ENCODE measurements around the gene CHST12. TPM values are rescaled to one million over a fixed set of nuclear protein-coding genes. Genes with fewer than 3 reads are reported as not detected.

The CHST12 gene
- total RNA-seq, 1 experiment from 2014 or later: 0.82 TPM

GRCh38 chr7:2431260-2431867 lies 28.0 kb downstream of the CHST12 start:
- no peaks in the 10 kb centered on the region for H3K36me3 ChIP-seq (ENCODE audit: insufficient read depth, low read length)
- no peak overlapping the region for H3K4me3 ChIP-seq (ENCODE audit: low read length)
- H3K79me2 ChIP-seq (ENCODE audit: low read length): no peaks in the 10 kb centered on the region
- no peaks in the 10 kb centered on the region for H3K27me3 ChIP-seq (ENCODE audit: low read length)
- no peaks in the 10 kb centered on the region for H3K4me1 ChIP-seq (ENCODE audit: low read length)
- no peak overlapping the region for H3K9ac ChIP-seq (ENCODE audit: low read length)
- H2AFZ ChIP-seq (ENCODE audit: low read length): no peak overlapping the region
- DNase-seq: peak; percentile 77
- no peak overlapping the region for H3K27ac ChIP-seq (ENCODE audit: low read length)
- no peaks in the 10 kb centered on the region for H4K20me1 ChIP-seq (ENCODE audit: insufficient read depth, low read depth, low read length)
- H3K4me2 ChIP-seq (ENCODE audit: low read depth, low read length, poor library complexity, severe bottlenecking): no peak overlapping the region
- no peaks in the 10 kb centered on the region for H3K9me2 ChIP-seq (replicated peaks; ENCODE audit: insufficient read depth, low read length)
- no peaks in the 10 kb centered on the region for H3K9me3 ChIP-seq (ENCODE audit: low read length)

- DNase-seq: no peak
- Histone ChIP-seq H3K4me1 (ENCODE audit: low read length) (no peaks in the 10 kb centered on the region), H3K79me2 (ENCODE audit: low read length) (no peaks in the 10 kb centered on the region), H3K9me3 (ENCODE audit: low read length) (no peaks in the 10 kb centered on the region), H3K9me2 (replicated peaks; ENCODE audit: insufficient read depth, low read length) (no peaks in the 10 kb centered on the region), H3K4me3 (ENCODE audit: low read length) (no peak overlapping the region), H3K4me2 (ENCODE audit: low read depth, low read length, poor library complexity, severe bottlenecking) (no peak overlapping the region), H3K27me3 (ENCODE audit: low read length) (no peaks in the 10 kb centered on the region), H3K9ac (ENCODE audit: low read length) (no peak overlapping the region), H2AFZ (ENCODE audit: low read length) (no peak overlapping the region), H4K20me1 (ENCODE audit: insufficient read depth, low read depth, low read length) (no peaks in the 10 kb centered on the region), H3K36me3 (ENCODE audit: insufficient read depth, low read length) (no peaks in the 10 kb centered on the region), H3K27ac (ENCODE audit: low read length) (no peak overlapping the region)
Observed at GRCh38 chr7:2432910-2433712, 29.7 kb downstream of the CHST12 start.

GRCh38 chr7:2433713-2434550 lies 30.5 kb downstream of the CHST12 start:
- H3K36me3 ChIP-seq (ENCODE audit: insufficient read depth, low read length): no peaks in the 10 kb centered on the region
- no peaks in the 10 kb centered on the region for H4K20me1 ChIP-seq (ENCODE audit: insufficient read depth, low read depth, low read length)
- H3K9ac ChIP-seq (ENCODE audit: low read length): no peak overlapping the region
- H3K27me3 ChIP-seq (ENCODE audit: low read length): no peaks in the 10 kb centered on the region
- H3K79me2 ChIP-seq (ENCODE audit: low read length): no peaks in the 10 kb centered on the region
- no peaks in the 10 kb centered on the region for H3K9me3 ChIP-seq (ENCODE audit: low read length)
- H3K27ac ChIP-seq (ENCODE audit: low read length): no peak overlapping the region
- DNase-seq: no peak
- no peak overlapping the region for H3K4me2 ChIP-seq (ENCODE audit: low read depth, low read length, poor library complexity, severe bottlenecking)
- H3K4me1 ChIP-seq (ENCODE audit: low read length): no peaks in the 10 kb centered on the region
- no peaks in the 10 kb centered on the region for H3K9me2 ChIP-seq (replicated peaks; ENCODE audit: insufficient read depth, low read length)
- no peak overlapping the region for H2AFZ ChIP-seq (ENCODE audit: low read length)
- H3K4me3 ChIP-seq (ENCODE audit: low read length): no peak overlapping the region

- Histone ChIP-seq H3K27ac (ENCODE audit: low read length) (no peak overlapping the region), H2AFZ (ENCODE audit: low read length) (no peak overlapping the region), H3K4me2 (ENCODE audit: low read depth, low read length, poor library complexity, severe bottlenecking) (no peak overlapping the region), H3K4me1 (ENCODE audit: low read length) (no peaks in the 10 kb centered on the region), H3K9ac (ENCODE audit: low read length) (no peak overlapping the region), H3K79me2 (ENCODE audit: low read length) (no peaks in the 10 kb centered on the region), H3K27me3 (ENCODE audit: low read length) (no peaks in the 10 kb centered on the region), H4K20me1 (ENCODE audit: insufficient read depth, low read depth, low read length) (no peaks in the 10 kb centered on the region), H3K9me2 (replicated peaks; ENCODE audit: insufficient read depth, low read length) (no peaks in the 10 kb centered on the region), H3K4me3 (ENCODE audit: low read length) (no peak overlapping the region), H3K36me3 (ENCODE audit: insufficient read depth, low read length) (no peaks in the 10 kb centered on the region), H3K9me3 (ENCODE audit: low read length) (no peaks in the 10 kb centered on the region)
- no peak for DNase-seq
Observed at GRCh38 chr7:2435146-2435545, 31.7 kb downstream of the CHST12 start.

DNA sequence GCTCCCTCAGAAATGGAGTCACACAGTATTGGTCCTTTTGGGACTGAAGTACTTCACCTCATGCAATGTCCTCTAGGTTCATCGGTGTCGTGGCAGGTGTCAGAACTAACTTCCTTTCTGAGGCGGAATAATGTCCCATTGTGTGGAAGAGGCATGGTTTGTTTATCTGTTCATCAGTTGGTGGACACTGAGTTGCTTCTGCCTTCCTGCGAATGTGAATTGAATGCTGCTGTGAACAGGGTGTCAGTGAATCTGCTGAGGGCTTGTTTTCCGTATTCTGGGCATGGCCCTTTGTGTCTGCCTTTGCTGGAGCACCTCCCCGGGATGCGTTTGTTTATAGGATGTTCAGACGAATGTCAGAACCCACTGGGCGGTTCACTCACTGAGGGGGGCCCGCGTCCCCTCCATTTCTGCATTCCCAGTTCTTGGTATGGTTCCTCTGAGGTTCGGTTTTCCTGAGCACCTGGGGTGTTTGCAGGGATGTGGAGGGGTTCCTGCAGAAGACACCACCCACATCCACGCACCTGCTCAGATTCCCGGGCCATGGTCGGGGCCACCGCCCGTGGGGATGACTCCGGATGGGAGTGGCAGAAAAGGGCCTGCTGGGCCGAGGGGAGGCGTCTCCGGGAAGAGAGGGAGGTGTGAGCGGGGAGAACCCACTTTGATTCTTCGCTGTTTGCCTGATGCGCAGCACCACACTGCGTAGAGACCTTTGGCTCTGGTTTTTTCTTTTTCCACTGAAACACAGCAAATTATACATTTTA lies 33.1 kb downstream of the CHST12 start:
- H3K27ac ChIP-seq (ENCODE audit: low read length): no peak overlapping the region
- no peaks in the 10 kb centered on the region for H4K20me1 ChIP-seq (ENCODE audit: insufficient read depth, low read depth, low read length)
- no peak overlapping the region for H3K4me2 ChIP-seq (ENCODE audit: low read depth, low read length, poor library complexity, severe bottlenecking)
- H2AFZ ChIP-seq (ENCODE audit: low read length): no peak overlapping the region
- no peaks in the 10 kb centered on the region for H3K9me3 ChIP-seq (ENCODE audit: low read length)
- H3K36me3 ChIP-seq (ENCODE audit: insufficient read depth, low read length): no peaks in the 10 kb centered on the region
- H3K9ac ChIP-seq (ENCODE audit: low read length): no peak overlapping the region
- DNase-seq: no peak
- no peak overlapping the region for H3K4me3 ChIP-seq (ENCODE audit: low read length)
- no peaks in the 10 kb centered on the region for H3K9me2 ChIP-seq (replicated peaks; ENCODE audit: insufficient read depth, low read length)
- H3K79me2 ChIP-seq (ENCODE audit: low read length): no peaks in the 10 kb centered on the region
- H3K27me3 ChIP-seq (ENCODE audit: low read length): no peaks in the 10 kb centered on the region
- no peaks in the 10 kb centered on the region for H3K4me1 ChIP-seq (ENCODE audit: low read length)

- no peak overlapping the region for H3K4me2 ChIP-seq (ENCODE audit: low read depth, low read length, poor library complexity, severe bottlenecking)
Observed at GRCh38 chr7:2437136-2437535, 33.7 kb downstream of the CHST12 start.

DNA sequence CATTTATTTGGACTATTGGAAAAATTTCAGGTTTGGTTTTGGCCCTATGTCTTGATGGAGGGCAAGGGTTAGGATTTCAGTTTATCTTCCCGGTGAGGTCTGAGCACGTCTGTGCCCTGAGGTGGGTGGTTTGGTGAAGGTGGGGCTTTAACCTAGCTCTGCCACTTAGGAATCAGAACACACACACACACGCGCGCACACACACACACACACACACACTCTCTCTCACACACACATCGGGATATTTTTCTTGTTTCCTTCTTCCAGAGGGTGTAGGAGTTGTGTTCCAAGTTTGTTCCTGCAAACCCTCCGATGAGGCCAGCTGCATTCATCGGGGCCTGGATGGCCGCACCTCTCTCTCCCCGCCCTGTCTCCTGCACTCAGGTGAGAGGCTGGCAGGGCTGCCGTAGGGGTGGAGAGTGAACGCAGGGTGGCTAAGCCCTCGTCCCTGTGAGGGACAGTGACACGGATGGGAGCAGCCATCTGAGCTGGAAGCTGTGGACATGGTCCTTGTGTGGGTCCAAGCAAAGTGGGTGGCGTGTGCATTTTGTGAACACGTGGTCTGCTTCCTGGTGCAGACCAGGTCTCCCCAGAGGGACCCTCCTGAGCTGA lies 34.2 kb downstream of the CHST12 start:
- no peak overlapping the region for H3K9ac ChIP-seq (ENCODE audit: low read length)
- H3K4me2 ChIP-seq (ENCODE audit: low read depth, low read length, poor library complexity, severe bottlenecking): no peak overlapping the region
- H3K4me1 ChIP-seq (ENCODE audit: low read length): no peaks in the 10 kb centered on the region
- no peak overlapping the region for H3K27ac ChIP-seq (ENCODE audit: low read length)
- no peak overlapping the region for H3K4me3 ChIP-seq (ENCODE audit: low read length)
- no peaks in the 10 kb centered on the region for H4K20me1 ChIP-seq (ENCODE audit: insufficient read depth, low read depth, low read length)
- no peaks in the 10 kb centered on the region for H3K27me3 ChIP-seq (ENCODE audit: low read length)
- no peaks in the 10 kb centered on the region for H3K79me2 ChIP-seq (ENCODE audit: low read length)
- DNase-seq: no peak
- no peaks in the 10 kb centered on the region for H3K9me3 ChIP-seq (ENCODE audit: low read length)
- no peaks in the 10 kb centered on the region for H3K9me2 ChIP-seq (replicated peaks; ENCODE audit: insufficient read depth, low read length)
- H2AFZ ChIP-seq (ENCODE audit: low read length): no peak overlapping the region
- no peaks in the 10 kb centered on the region for H3K36me3 ChIP-seq (ENCODE audit: insufficient read depth, low read length)

More at GRCh38 chr7:2437136-2437535, 33.7 kb downstream of the CHST12 start:
- no peak overlapping the region for H3K4me3 ChIP-seq (ENCODE audit: low read length)
- no peaks in the 10 kb centered on the region for H3K9me2 ChIP-seq (replicated peaks; ENCODE audit: insufficient read depth, low read length)
- no peak overlapping the region for H3K9ac ChIP-seq (ENCODE audit: low read length)
- H2AFZ ChIP-seq (ENCODE audit: low read length): no peak overlapping the region
- no peaks in the 10 kb centered on the region for H3K79me2 ChIP-seq (ENCODE audit: low read length)
- no peak for DNase-seq
- no peaks in the 10 kb centered on the region for H3K36me3 ChIP-seq (ENCODE audit: insufficient read depth, low read length)
- no peaks in the 10 kb centered on the region for H3K4me1 ChIP-seq (ENCODE audit: low read length)
- no peak overlapping the region for H3K27ac ChIP-seq (ENCODE audit: low read length)
- no peaks in the 10 kb centered on the region for H4K20me1 ChIP-seq (ENCODE audit: insufficient read depth, low read depth, low read length)
- H3K27me3 ChIP-seq (ENCODE audit: low read length): no peaks in the 10 kb centered on the region
- H3K9me3 ChIP-seq (ENCODE audit: low read length): no peaks in the 10 kb centered on the region

All from Karpas-422 (cell line).